ENCODE measurements around the gene SLC24A5. TPM values are rescaled to one million over a fixed set of nuclear protein-coding genes. Genes with fewer than 3 reads are reported as not detected.

SLC24A5 gene
- total RNA-seq, 2 donors from 2014 or later: not detected

- ATAC-seq (ENCODE audit: insufficient number of reproducible peaks, low FRiP score, low read depth): no peak
- DNase-seq (ENCODE audit: low spot score): no peak
- H3K27ac ChIP-seq: no peak overlapping the region
- no peaks in the 10 kb centered on the region for H3K27me3 ChIP-seq (replicated peaks; ENCODE audit: insufficient read depth)
- TF ChIP-seq CTCF (IDR thresholded peaks at IDR 0.05): no peak
- H3K4me1 ChIP-seq (ENCODE audit: control insufficient read depth in 1 of 2, low read depth in 2 of 2): no peaks in the 10 kb centered on the region
- H3K4me3 ChIP-seq: no peak overlapping the region
- no peaks in the 10 kb centered on the region for H3K9me3 ChIP-seq
- no peaks in the 10 kb centered on the region for H3K36me3 ChIP-seq
These were observed 24.0 kb upstream of the SLC24A5 start for GRCh38 chr15:48096813-48097212.

- no peaks in the 10 kb centered on the region for H3K27me3 ChIP-seq (replicated peaks; ENCODE audit: insufficient read depth)
- H3K9me3 ChIP-seq: no peaks in the 10 kb centered on the region
- no peaks in the 10 kb centered on the region for H3K4me1 ChIP-seq (ENCODE audit: control insufficient read depth in 1 of 2, low read depth in 2 of 2)
- TF ChIP-seq CTCF (IDR thresholded peaks at IDR 0.05): no peak
- no peak overlapping the region for H3K27ac ChIP-seq
- H3K4me3 ChIP-seq: no peak overlapping the region
- H3K36me3 ChIP-seq: no peaks in the 10 kb centered on the region
- DNase-seq (ENCODE audit: low spot score) (no peak), ATAC-seq (ENCODE audit: insufficient number of reproducible peaks, low FRiP score, low read depth) (no peak)
These were observed 23.5 kb upstream of the SLC24A5 start for GRCh38 chr15:48097264-48097663.

GRCh38 chr15:48101376-48101961 lies 19.3 kb upstream of the SLC24A5 start:
- ATAC-seq (ENCODE audit: insufficient number of reproducible peaks, low FRiP score, low read depth): no peak
- DNase-seq (ENCODE audit: low spot score): no peak
- Histone ChIP-seq H3K4me3 (no peak overlapping the region), H3K36me3 (no peaks in the 10 kb centered on the region), H3K4me1 (ENCODE audit: control insufficient read depth in 1 of 2, low read depth in 2 of 2) (no peaks in the 10 kb centered on the region), H3K27ac (no peak overlapping the region), H3K27me3 (replicated peaks; ENCODE audit: insufficient read depth) (no peaks in the 10 kb centered on the region), H3K9me3 (no peaks in the 10 kb centered on the region)
- TF ChIP-seq CTCF (IDR thresholded peaks at IDR 0.05): no peak

GRCh38 chr15:48102167-48102566 lies 18.6 kb upstream of the SLC24A5 start:
- Histone ChIP-seq H3K27ac (no peak overlapping the region), H3K4me1 (ENCODE audit: control insufficient read depth in 1 of 2, low read depth in 2 of 2) (no peaks in the 10 kb centered on the region), H3K9me3 (no peaks in the 10 kb centered on the region), H3K27me3 (replicated peaks; ENCODE audit: insufficient read depth) (no peaks in the 10 kb centered on the region), H3K4me3 (no peak overlapping the region), H3K36me3 (no peaks in the 10 kb centered on the region)
- no peak for DNase-seq (ENCODE audit: low spot score)
- TF ChIP-seq CTCF (IDR thresholded peaks at IDR 0.05): no peak
- ATAC-seq (ENCODE audit: insufficient number of reproducible peaks, low FRiP score, low read depth): no peak

GRCh38 chr15:48103647-48104046 lies 17.1 kb upstream of the SLC24A5 start:
- TF ChIP-seq CTCF (IDR thresholded peaks at IDR 0.05): no peak
- ATAC-seq (ENCODE audit: insufficient number of reproducible peaks, low FRiP score, low read depth): no peak

More at GRCh38 chr15:48103647-48104046, 17.1 kb upstream of the SLC24A5 start:
- H3K4me1 ChIP-seq (ENCODE audit: control insufficient read depth in 1 of 2, low read depth in 2 of 2): no peaks in the 10 kb centered on the region
- H3K9me3 ChIP-seq: no peaks in the 10 kb centered on the region
- no peak for DNase-seq (ENCODE audit: low spot score)
- no peaks in the 10 kb centered on the region for H3K27me3 ChIP-seq (replicated peaks; ENCODE audit: insufficient read depth)
- no peak overlapping the region for H3K27ac ChIP-seq
- H3K4me3 ChIP-seq: no peak overlapping the region
- H3K36me3 ChIP-seq: no peaks in the 10 kb centered on the region

All from thoracic aorta (tissue), 2 donors.